ENCODE data around the gene SRMS.

DNA sequence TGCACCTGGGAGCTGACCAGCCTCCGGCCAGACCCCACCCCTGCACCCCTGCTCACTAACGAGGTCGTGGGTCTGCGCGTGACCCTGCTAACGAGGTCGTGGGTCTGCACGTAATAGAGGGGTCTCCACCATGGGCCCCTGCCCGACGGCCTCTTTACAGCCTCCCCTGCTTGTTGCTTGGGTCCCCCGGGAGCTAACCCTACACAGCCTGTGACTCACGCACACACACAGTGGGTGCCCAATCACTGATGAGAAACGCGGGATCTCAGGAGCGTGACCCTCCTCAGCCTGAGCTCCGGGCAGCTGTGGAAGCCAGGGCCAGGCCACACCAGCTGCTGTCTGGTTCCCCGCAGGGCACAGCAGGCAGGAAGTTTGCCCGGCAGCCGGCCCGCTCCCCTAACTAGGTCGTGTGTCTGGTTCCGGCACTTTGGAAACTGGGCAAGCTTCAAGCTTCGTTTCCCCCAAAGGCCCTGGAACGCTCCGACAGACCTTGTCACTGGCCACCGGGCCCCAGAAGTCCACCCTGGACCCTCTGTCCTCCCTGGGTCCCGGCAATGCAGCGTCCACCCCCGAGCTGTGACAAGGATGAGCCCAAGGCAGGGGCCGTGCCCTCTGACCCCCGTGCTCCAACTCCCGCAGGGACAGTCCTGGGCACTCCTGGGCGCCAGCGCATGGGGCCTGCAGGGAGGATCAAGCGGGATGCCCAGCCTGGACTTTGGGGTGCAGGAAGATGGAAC is 11.1 kb downstream of the SRMS start:
- TF ChIP-seq, protein P1, sequence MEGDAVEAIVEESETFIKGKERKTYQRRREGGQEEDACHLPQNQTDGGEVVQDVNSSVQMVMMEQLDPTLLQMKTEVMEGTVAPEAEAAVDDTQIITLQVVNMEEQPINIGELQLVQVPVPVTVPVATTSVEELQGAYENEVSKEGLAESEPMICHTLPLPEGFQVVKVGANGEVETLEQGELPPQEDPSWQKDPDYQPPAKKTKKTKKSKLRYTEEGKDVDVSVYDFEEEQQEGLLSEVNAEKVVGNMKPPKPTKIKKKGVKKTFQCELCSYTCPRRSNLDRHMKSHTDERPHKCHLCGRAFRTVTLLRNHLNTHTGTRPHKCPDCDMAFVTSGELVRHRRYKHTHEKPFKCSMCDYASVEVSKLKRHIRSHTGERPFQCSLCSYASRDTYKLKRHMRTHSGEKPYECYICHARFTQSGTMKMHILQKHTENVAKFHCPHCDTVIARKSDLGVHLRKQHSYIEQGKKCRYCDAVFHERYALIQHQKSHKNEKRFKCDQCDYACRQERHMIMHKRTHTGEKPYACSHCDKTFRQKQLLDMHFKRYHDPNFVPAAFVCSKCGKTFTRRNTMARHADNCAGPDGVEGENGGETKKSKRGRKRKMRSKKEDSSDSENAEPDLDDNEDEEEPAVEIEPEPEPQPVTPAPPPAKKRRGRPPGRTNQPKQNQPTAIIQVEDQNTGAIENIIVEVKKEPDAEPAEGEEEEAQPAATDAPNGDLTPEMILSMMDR (IDR thresholded peaks at IDR 0.05; ENCODE audit: extremely low read depth in 1 of 2, insufficient read depth in 1 of 2, low read depth in 1 of 2, low read length in 2 of 2) = no peak
- TF ChIP-seq EZH2 (IDR thresholded peaks at IDR 0.05; ENCODE audit: borderline replicate concordance, low read depth, low read length, severe bottlenecking) = no peak
- no peak for TF ChIP-seq POLR2A (IDR thresholded peaks at IDR 0.05; ENCODE audit: low read depth, low read length)
- TF ChIP-seq POLR2AphosphoS5 (IDR thresholded peaks at IDR 0.05; ENCODE audit: insufficient read depth, low read depth, low read length) = no peak
- no peak for TF ChIP-seq JUN (IDR thresholded peaks at IDR 0.05; ENCODE audit: borderline replicate concordance, insufficient read depth, insufficient read length, low read depth)
- TF ChIP-seq, protein P2, sequence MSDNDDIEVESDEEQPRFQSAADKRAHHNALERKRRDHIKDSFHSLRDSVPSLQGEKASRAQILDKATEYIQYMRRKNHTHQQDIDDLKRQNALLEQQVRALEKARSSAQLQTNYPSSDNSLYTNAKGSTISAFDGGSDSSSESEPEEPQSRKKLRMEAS (IDR thresholded peaks at IDR 0.05; ENCODE audit: insufficient read depth, insufficient read length) = no peak
- no peak for TF ChIP-seq MYC (IDR thresholded peaks at IDR 0.05; ENCODE audit: low read depth, low read length)
- no peak for TF ChIP-seq FOS (IDR thresholded peaks at IDR 0.05; ENCODE audit: borderline replicate concordance, insufficient read depth, low read length)
- no peak for TF ChIP-seq GATA2 (IDR thresholded peaks at IDR 0.05; ENCODE audit: insufficient read depth, insufficient read length, low read depth, low read length)

Measured in endothelial cell of umbilical vein (primary cell).